Transverse colon (tissue), 4 donors: ENCODE measurements around the gene PSMB1. TPM values are rescaled to one million over a fixed set of nuclear protein-coding genes. Genes with fewer than 3 reads are reported as not detected.

ENCODE experiments used
- DNase-seq: peaks from one replicate; pipeline ENCODE4 v3.0.0-alpha.2; 2019
- H3K27ac ChIP-seq, 4 donors: fragments of 200-600 bp; sonication (generic); 2 replicates each; pipeline ENCODE4 v1.5.1; 2016 to 2018; ENCODE audit warnings: inconsistent platforms in 4 of 4
- H3K27me3 ChIP-seq: fragments of 200-600 bp; sonication (generic); 2 replicates; pipeline ENCODE4 v1.5.1; 2017; ENCODE audit warnings: inconsistent platforms
- H3K36me3 ChIP-seq, 4 donors: fragments of 200-600 bp; sonication (generic); 2 replicates each; pipeline ENCODE4 v1.5.1; 2017 to 2019; ENCODE audit warnings: inconsistent platforms in 4 of 4
- H3K4me1 ChIP-seq, 4 donors: fragments of 200-600 bp; sonication (generic); 2 replicates each; pipeline ENCODE4 v1.5.1; 2017 to 2020; ENCODE audit warnings: inconsistent platforms in 4 of 4
- H3K4me3 ChIP-seq, 4 donors: fragments of 200-600 bp; sonication (generic); 1 replicate in 1 of 4; 2 replicates in 3 of 4; pipeline versions ENCODE4 v1.5.1 to v1.6.1; 2017 to 2019; ENCODE audit warnings: inconsistent platforms in 4 of 4
- H3K9me3 ChIP-seq, 2 donors: fragments of 200-600 bp; sonication (generic); 2 replicates each; pipeline ENCODE4 v1.5.1; 2017 to 2019; ENCODE audit warnings: inconsistent platforms in 2 of 2
- EP300 ChIP-seq: sonication (generic); formaldehyde crosslinking; IDR thresholded peaks from one replicate; pipeline ENCODE4 v1.6.1; 2017; ENCODE audit warnings: antibody characterized with exemption, low read depth
- POLR2A ChIP-seq: fragments of 450-650 bp; IDR thresholded peaks from one replicate; pipeline ENCODE4 v1.6.1; 2016; ENCODE audit warnings: antibody characterized with exemption, mild to moderate bottlenecking, moderate library complexity
- POLR2AphosphoS5 ChIP-seq, 3 donors: sonication (generic); formaldehyde crosslinking; IDR thresholded peaks; one replicate each; pipeline ENCODE4 v1.6.1; 2016; ENCODE audit warnings: antibody characterized with exemption in 3 of 3
- WGBS, 2 donors: methylation state at CpG; one replicate each; pipeline ENCODE4 v1.1.5; 2018; ENCODE audit warnings: low coverage in 1 of 2; 5-methylcytosine and 5-hydroxymethylcytosine counted together
- in situ Hi-C, 4 donors: fragments of 200-750 bp; cut with MboI; loops; one replicate each; pipeline versions ENCODE4 v1.15.0 to v1.15.1; 2017; ENCODE audit warnings: low sequenced_read_pairs in 3 of 4, low pct_ligation_motif_present in 1 of 4, low pct_unique_long_range_greater_than_20kb in 1 of 4
- intact Hi-C: fragments of 100-400 bp; cut with DNase I; formaldehyde crosslinking; loops from one replicate; pipeline ENCODE4 v1.15.1; 2023; ENCODE audit warnings: low total_unique reads
- total RNA-seq, 4 donors: library from RNA; depleted of rRNA; stranded (reverse); fragments of >200 nt; gene quantifications; one replicate each; pipeline ENCODE4 v1.1.0, GENCODE V29; 2016
- TF ChIP-seq, protein P1 (sequence below), 5 experiments: fragments of 200-600 bp in 3 of 5; fragments of 450-650 bp in 2 of 5; sonication (generic) in 3 of 5; IDR thresholded peaks; 1 replicate in 2 of 5; 2 replicates in 3 of 5; pipeline ENCODE4 v1.5.1; 2016 to 2017; ENCODE audit warnings: antibody characterized with exemption in 5 of 5, inconsistent platforms in 3 of 5, mild to moderate bottlenecking in 2 of 5, moderate library complexity in 1 of 5

PSMB1 gene
- total RNA-seq, 4 donors from 2014 or later = 39.2 to 152 (median 83.4) TPM

DNA sequence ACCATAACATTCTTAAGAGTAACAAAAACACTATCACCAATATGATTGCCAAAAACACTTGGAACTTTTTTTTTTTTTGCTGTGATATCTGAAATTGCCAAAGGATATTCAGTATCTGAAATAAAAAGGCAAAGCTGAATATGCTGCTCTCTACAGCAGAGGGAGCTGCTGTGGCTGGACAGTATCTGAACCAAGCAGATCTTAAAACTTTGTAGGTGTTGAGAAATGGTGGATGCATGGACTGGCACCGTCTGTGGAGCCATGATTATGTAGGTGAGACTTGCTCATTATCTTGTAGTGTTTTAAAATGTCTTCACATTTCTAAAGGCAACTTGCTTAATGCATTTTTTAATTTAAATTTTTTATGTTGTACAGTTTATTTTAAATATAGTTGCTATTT lies 22.1 kb upstream of the PSMB1 start:
- TF ChIP-seq POLR2A (no peak), EP300 (no peak), POLR2AphosphoS5 (IDR thresholded peaks at IDR 0.05) (no peak)
- TF ChIP-seq, protein P1, sequence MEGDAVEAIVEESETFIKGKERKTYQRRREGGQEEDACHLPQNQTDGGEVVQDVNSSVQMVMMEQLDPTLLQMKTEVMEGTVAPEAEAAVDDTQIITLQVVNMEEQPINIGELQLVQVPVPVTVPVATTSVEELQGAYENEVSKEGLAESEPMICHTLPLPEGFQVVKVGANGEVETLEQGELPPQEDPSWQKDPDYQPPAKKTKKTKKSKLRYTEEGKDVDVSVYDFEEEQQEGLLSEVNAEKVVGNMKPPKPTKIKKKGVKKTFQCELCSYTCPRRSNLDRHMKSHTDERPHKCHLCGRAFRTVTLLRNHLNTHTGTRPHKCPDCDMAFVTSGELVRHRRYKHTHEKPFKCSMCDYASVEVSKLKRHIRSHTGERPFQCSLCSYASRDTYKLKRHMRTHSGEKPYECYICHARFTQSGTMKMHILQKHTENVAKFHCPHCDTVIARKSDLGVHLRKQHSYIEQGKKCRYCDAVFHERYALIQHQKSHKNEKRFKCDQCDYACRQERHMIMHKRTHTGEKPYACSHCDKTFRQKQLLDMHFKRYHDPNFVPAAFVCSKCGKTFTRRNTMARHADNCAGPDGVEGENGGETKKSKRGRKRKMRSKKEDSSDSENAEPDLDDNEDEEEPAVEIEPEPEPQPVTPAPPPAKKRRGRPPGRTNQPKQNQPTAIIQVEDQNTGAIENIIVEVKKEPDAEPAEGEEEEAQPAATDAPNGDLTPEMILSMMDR (IDR thresholded peaks at IDR 0.05) = no peak
- Histone ChIP-seq H3K27me3 (no peaks in the 10 kb centered on the region), H3K36me3 (peaks cover 0 to 69% (median 23%) of the 10 kb centered on the region in 4 donors), H3K9me3 (no peaks in the 10 kb centered on the region), H3K4me1 (no peaks in the 10 kb centered on the region), H3K27ac (no peak overlapping the region), H3K4me3 (no peak overlapping the region)
- intact Hi-C loops (no loop called here), in situ Hi-C loops (no loop called here)
- no peak for DNase-seq
- 87 to 90% methylated on average over 1 of the region's 1 CpG for WGBS, 2 donors

DNA sequence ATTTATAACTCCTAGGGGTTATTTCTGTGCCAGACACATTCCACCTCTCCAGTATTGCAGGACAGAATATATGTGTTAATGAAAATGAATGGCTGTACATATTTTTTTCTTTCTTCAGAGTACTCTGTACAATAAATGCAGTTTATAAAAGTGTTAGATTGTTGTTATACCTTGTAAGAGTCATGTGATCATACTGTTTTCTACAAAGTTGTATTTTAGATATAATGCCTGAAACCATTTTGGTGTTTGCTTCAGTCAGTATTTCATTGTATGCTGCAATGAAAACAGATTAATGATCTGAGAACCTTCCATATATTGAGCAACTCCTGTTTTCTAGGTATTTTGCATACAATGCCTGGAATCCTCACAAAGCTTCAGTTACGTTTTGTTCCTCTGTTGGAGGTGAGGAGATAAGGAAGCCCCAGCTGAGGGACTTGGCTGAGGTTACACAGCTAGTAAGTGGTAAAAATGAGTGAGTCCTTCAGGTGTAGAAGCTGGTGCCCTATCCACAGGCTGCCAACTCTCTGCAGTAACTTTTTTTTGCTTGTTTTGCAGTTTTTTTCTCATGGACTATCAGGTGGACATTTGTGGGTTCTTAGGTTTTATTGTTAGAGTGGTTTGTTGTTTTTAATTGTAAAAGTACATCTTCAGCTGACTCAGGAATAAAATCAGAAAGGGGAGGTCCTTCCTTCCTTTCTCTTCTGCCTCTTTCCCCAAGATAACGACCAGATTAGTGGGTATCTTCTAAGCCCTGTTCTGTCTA lies 19.8 kb upstream of the PSMB1 start:
- DNase-seq = no peak
- Histone ChIP-seq H3K27me3 (no peaks in the 10 kb centered on the region), H3K4me3 (no peak overlapping the region), H3K36me3 (peaks cover 0 to 80% (median 29%) of the 10 kb centered on the region in 4 donors), H3K27ac (no peak overlapping the region), H3K4me1 (no peaks in the 10 kb centered on the region), H3K9me3 (no peaks in the 10 kb centered on the region)
- in situ Hi-C loops = no loop called here
- intact Hi-C loops = no loop called here
- TF ChIP-seq, protein P1 (IDR thresholded peaks at IDR 0.05) = no peak
- no peak for TF ChIP-seq POLR2A
- TF ChIP-seq EP300 = no peak
- no peak for TF ChIP-seq POLR2AphosphoS5 (IDR thresholded peaks at IDR 0.05)
- 94% methylated on average over 2 of the region's 2 CpGs for WGBS, 2 donors

DNA sequence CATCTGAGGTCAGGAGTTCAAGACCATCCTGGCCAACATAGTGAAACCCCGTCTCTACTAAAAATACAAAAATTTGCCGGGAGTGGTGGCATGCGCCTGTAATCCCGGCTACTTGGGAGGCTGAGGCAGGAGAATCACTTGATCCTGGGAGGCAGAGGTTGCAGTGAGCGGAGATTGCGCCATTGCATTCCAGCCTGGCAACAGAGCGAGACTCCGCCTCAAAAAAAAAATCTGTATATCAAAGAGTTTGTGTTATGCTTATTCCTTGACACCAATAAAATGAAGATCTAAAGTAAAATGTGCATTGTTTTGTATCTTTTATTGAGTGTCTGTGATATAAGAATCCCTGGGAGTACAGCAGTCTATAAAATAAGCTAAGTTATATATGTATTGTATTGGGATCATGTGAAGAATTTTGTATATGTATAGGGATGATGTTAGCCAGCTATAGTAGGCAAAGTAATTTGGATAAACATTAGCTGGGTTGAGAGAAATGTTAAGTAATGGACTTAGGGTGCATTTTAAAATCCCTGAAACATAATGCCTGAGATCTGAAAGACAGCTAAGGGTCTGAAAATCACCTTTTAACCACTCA lies 11.9 kb upstream of the PSMB1 start:
- Histone ChIP-seq H3K4me3 (no peak overlapping the region), H3K4me1 (no peaks in the 10 kb centered on the region), H3K27ac (no peak overlapping the region), H3K27me3 (no peaks in the 10 kb centered on the region), H3K36me3 (peaks cover 0 to 58% (median 28%) of the 10 kb centered on the region in 4 donors), H3K9me3 (no peaks in the 10 kb centered on the region)
- in situ Hi-C loops (no loop called here), intact Hi-C loops (no loop called here)
- 94 to 100% methylated on average over 6 to 8 of the region's 8 CpGs for WGBS, 2 donors
- DNase-seq = no peak
- TF ChIP-seq EP300 (no peak), POLR2A (no peak), POLR2AphosphoS5 (IDR thresholded peaks at IDR 0.05) (no peak)

DNA sequence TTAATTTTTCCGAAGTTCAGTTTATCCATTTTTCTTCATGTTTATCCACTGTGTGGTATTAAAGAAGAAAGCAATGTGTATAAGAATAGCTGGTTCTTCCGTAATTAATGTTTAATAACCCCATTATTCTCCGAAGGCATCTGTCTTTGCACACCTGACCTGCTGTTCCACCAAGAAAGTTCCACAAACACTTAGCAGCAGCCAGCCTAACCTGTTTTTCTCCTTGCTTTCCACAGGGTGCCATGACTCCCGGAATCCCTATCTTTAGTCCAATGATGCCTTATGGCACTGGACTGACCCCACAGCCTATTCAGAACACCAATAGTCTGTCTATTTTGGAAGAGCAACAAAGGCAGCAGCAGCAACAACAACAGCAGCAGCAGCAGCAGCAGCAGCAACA lies 8.4 kb upstream of the PSMB1 start:
- no peak for TF ChIP-seq POLR2AphosphoS5 (IDR thresholded peaks at IDR 0.05)
- TF ChIP-seq EP300 = no peak
- no peak for TF ChIP-seq POLR2A
- TF ChIP-seq, protein P1 (IDR thresholded peaks at IDR 0.05) = no peak
- in situ Hi-C loops = no loop called here
- intact Hi-C loops = no loop called here
- Histone ChIP-seq H3K27me3 (no peaks in the 10 kb centered on the region), H3K36me3 (peaks cover 0 to 36% (median 15%) of the 10 kb centered on the region in 4 donors), H3K4me1 (no peaks in the 10 kb centered on the region), H3K9me3 (no peaks in the 10 kb centered on the region), H3K4me3 (no peak overlapping the region), H3K27ac (no peak overlapping the region)
- 85 to 88% methylated on average over 4 of the region's 4 CpGs for WGBS, 2 donors
- DNase-seq = no peak
